OCI-LY7 (cell line): ENCODE results near the gene UGT1A1. TPM values are rescaled to one million over a fixed set of nuclear protein-coding genes. Genes with fewer than 3 reads are reported as not detected.

Experiments used
- BruUV-seq: library from RNA; stranded (reverse); fragments of 400-500 nt; replicated peaks from 2 replicates; lab custom pipeline; 2021; lab: Mats Ljungman, UMichigan
- CTCF ChIA-PET: fragments of 300-600 bp; sonication (Branson Sonifier 250); formaldehyde crosslinking; loops from one replicate; lab custom pipeline; 2022; ENCODE audit warnings: antibody characterized with exemption; ENCODE audit not compliant: unreplicated experiment; lab: Charles Lee
- POLR2A ChIA-PET: fragments of 300-600 bp; sonication (Branson Sonifier 250); formaldehyde crosslinking; loops from one replicate; lab custom pipeline; 2022; ENCODE audit warnings: antibody characterized with exemption; lab: Charles Lee
- DNase-seq: peaks from one replicate; pipeline ENCODE4 v3.0.0-alpha.2; 2015; ENCODE audit warnings: low spot score
- H2AFZ ChIP-seq: fragments of 200-600 bp; sonication (generic), shearing (Covaris generic); 2 replicates; pipeline ENCODE4 v1.6.1; 2014; ENCODE audit warnings: mild to moderate bottlenecking, antibody characterized with exemption, low read length, moderate library complexity
- H3K27ac ChIP-seq: fragments of 200-600 bp; sonication (generic); 2 replicates; pipeline ENCODE4 v1.5.1; 2014; ENCODE audit warnings: mixed run types, low read depth, mild to moderate bottlenecking, moderate library complexity, low read length, inconsistent platforms; ENCODE audit not compliant: poor library complexity, severe bottlenecking
- H3K36me3 ChIP-seq: fragments of 200-600 bp; sonication (generic); 2 replicates; pipeline ENCODE4 v1.6.1; 2014; ENCODE audit warnings: mild to moderate bottlenecking, antibody characterized with exemption, low read length, moderate library complexity, mixed read lengths; ENCODE audit not compliant: insufficient read depth
- H3K4me1 ChIP-seq: fragments of 200-600 bp; sonication (generic); 2 replicates; pipeline ENCODE4 v1.5.1; 2014; ENCODE audit warnings: mild to moderate bottlenecking, low read length; ENCODE audit not compliant: insufficient read depth, poor library complexity, severe bottlenecking
- H3K4me2 ChIP-seq: fragments of 200-600 bp; sonication (generic); 2 replicates; pipeline ENCODE4 v1.6.1; 2014; ENCODE audit warnings: mild to moderate bottlenecking, low read length
- H3K4me3 ChIP-seq: fragments of 200-600 bp; sonication (generic); 2 replicates; pipeline ENCODE4 v1.5.1; 2014; ENCODE audit warnings: mild to moderate bottlenecking, low read depth, low read length; ENCODE audit not compliant: poor library complexity, severe bottlenecking
- H3K79me2 ChIP-seq: fragments of 200-600 bp; sonication (generic); 2 replicates; pipeline ENCODE4 v1.6.1; 2016; ENCODE audit warnings: low read depth, mild to moderate bottlenecking, low read length, moderate library complexity, mixed read lengths; ENCODE audit not compliant: insufficient read depth
- H3K9me2 ChIP-seq: fragments of 200-600 bp; sonication (generic); 2 replicates; pipeline ENCODE4 v1.6.1; 2016; ENCODE audit warnings: mild to moderate bottlenecking, low read length, mixed read lengths; ENCODE audit not compliant: insufficient read depth
- H3K9me3 ChIP-seq: fragments of 200-600 bp; sonication (generic); 2 replicates; pipeline ENCODE4 v1.6.1; 2014; ENCODE audit warnings: mild to moderate bottlenecking, mixed run types, low read length, mixed read lengths
- H4K20me1 ChIP-seq: fragments of 200-600 bp; sonication (generic); 2 replicates; pipeline ENCODE4 v1.6.1; 2014; ENCODE audit warnings: mild to moderate bottlenecking, antibody characterized with exemption, low read length, moderate library complexity, mixed read lengths; ENCODE audit not compliant: insufficient read depth
- CTCF ChIP-seq: fragments of 200-600 bp; sonication (generic); conservative IDR thresholded peaks from 2 replicates; pipeline ENCODE4 v1.5.1; 2014; ENCODE audit warnings: mild to moderate bottlenecking, antibody characterized with exemption, low read length, moderate library complexity, mixed read lengths
- EZH2phosphoT487 ChIP-seq: fragments of 200-600 bp; sonication (generic); IDR thresholded peaks from 2 replicates; pipeline ENCODE4 v1.6.1; 2018; ENCODE audit warnings: low read depth, borderline replicate concordance, mild to moderate bottlenecking, mixed run types, antibody characterized with exemption, low read length, moderate library complexity, mixed read lengths
- intact Hi-C: fragments of 100-400 bp; cut with micrococcal nuclease; formaldehyde crosslinking; loops from one replicate; pipeline ENCODE4 v1.10.0; 2022; ENCODE audit not compliant: unreplicated experiment
- total RNA-seq, 2 experiments: library from RNA; depleted of rRNA in 1 of 2; stranded (reverse); fragments of >200 nt in 1 of 2; shearing (Covaris generic) in 1 of 2; gene quantifications; 2 replicates each; pipeline ENCODE4 v1.2.3, GENCODE V29; 2014 to 2022

UGT1A1 gene
- total RNA-seq, 2 experiments from 2014 or later: not detected

- TF ChIP-seq CTCF (no peak), EZH2phosphoT487 (no peak)
- Histone ChIP-seq H2AFZ (no peak overlapping the region), H3K27ac (no peak overlapping the region), H3K9me2 (no peaks in the 10 kb centered on the region; the same call in 1 of the 2 replicates), H3K9me3 (no peaks in the 10 kb centered on the region), H4K20me1 (no peaks in the 10 kb centered on the region), H3K4me1 (no peaks in the 10 kb centered on the region), H3K4me3 (no peak overlapping the region), H3K36me3 (no peaks in the 10 kb centered on the region), H3K79me2 (no peaks in the 10 kb centered on the region), H3K4me2 (no peak overlapping the region)
- ChIA-PET CTCF (no interaction called here), POLR2A (no interaction called here)
- no peak for DNase-seq
- intact Hi-C loops: no loop called here
- no TSS peak for BruUV-seq
Observed at GRCh38 chr2:233754872-233755611, 5.0 kb upstream of the UGT1A1 start.

- Histone ChIP-seq H3K9me2 (no peaks in the 10 kb centered on the region; the same call in 1 of the 2 replicates), H4K20me1 (no peaks in the 10 kb centered on the region), H3K27ac (no peak overlapping the region), H3K36me3 (no peaks in the 10 kb centered on the region), H3K4me3 (no peak overlapping the region), H3K79me2 (no peaks in the 10 kb centered on the region), H2AFZ (no peak overlapping the region), H3K4me1 (no peaks in the 10 kb centered on the region), H3K9me3 (no peaks in the 10 kb centered on the region), H3K4me2 (no peak overlapping the region)
- no peak for DNase-seq
- CTCF ChIA-PET: no interaction called here
- POLR2A ChIA-PET: no interaction called here
- BruUV-seq: no TSS peak
- TF ChIP-seq CTCF (no peak), EZH2phosphoT487 (no peak)
- intact Hi-C loops: no loop called here
Observed at GRCh38 chr2:233756429-233757081, 3.5 kb upstream of the UGT1A1 start.

GRCh38 chr2:233758141-233758540, 1.9 kb upstream of the UGT1A1 start:
- no peak for DNase-seq
- Histone ChIP-seq H3K4me2 (no peak overlapping the region), H2AFZ (no peak overlapping the region), H3K27ac (no peak overlapping the region), H4K20me1 (no peaks in the 10 kb centered on the region), H3K9me3 (no peaks in the 10 kb centered on the region), H3K36me3 (no peaks in the 10 kb centered on the region), H3K79me2 (no peaks in the 10 kb centered on the region), H3K4me3 (no peak overlapping the region), H3K4me1 (no peaks in the 10 kb centered on the region), H3K9me2 (no peaks in the 10 kb centered on the region; the same call in 1 of the 2 replicates)
- intact Hi-C loops: no loop called here
- no TSS peak for BruUV-seq
- ChIA-PET POLR2A (no interaction called here), CTCF (no interaction called here)
- TF ChIP-seq CTCF: no peak
- no peak for TF ChIP-seq EZH2phosphoT487
